Ishikawa (cell line): ENCODE results near the gene MAP7D1.

Experiments
- EP300 ChIP-seq: IDR thresholded peaks from 2 replicates; pipeline ENCODE4 v1.6.1; 2012; ENCODE audit warnings: borderline replicate concordance
- FOXM1 ChIP-seq: IDR thresholded peaks from 2 replicates; pipeline ENCODE4 v1.6.1; 2012; ENCODE audit warnings: low read depth, borderline replicate concordance
- MAX ChIP-seq: IDR thresholded peaks from 2 replicates; pipeline ENCODE4 v1.6.1; 2012
- NFIC ChIP-seq: IDR thresholded peaks from 2 replicates; pipeline ENCODE4 v1.6.1; 2012
- RAD21 ChIP-seq: IDR thresholded peaks from 2 replicates; pipeline ENCODE4 v1.6.1; 2012; ENCODE audit warnings: low read depth
- TAF1 ChIP-seq: IDR thresholded peaks from 2 replicates; pipeline ENCODE4 v1.6.1; 2012; ENCODE audit warnings: low read depth, mild to moderate bottlenecking
- TF ChIP-seq, protein P1 (sequence below): IDR thresholded peaks from 2 replicates; pipeline ENCODE4 v1.6.1; 2012; ENCODE audit warnings: low read depth, mild to moderate bottlenecking

DNA sequence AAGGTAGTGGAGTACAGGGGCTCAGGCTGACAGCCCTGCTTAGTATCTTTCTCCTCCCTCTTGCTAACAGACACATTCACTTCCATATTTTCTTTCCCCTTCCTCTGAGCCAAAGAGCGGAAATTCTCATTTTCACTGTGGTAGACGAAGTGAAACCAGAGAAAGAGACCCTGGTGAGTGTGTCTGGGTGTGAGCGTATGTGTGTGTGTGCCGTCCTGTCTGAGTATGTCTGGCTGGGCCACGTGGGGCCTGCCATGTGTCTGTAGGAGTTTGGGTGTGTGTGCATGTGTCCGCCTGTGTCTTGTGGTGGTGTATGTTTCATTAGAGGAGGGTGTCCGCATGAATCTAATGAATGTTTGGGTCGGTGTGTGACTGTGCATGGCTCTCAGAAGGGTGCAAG, 32.6 kb upstream of the MAP7D1 start:
- TF ChIP-seq, protein P1, sequence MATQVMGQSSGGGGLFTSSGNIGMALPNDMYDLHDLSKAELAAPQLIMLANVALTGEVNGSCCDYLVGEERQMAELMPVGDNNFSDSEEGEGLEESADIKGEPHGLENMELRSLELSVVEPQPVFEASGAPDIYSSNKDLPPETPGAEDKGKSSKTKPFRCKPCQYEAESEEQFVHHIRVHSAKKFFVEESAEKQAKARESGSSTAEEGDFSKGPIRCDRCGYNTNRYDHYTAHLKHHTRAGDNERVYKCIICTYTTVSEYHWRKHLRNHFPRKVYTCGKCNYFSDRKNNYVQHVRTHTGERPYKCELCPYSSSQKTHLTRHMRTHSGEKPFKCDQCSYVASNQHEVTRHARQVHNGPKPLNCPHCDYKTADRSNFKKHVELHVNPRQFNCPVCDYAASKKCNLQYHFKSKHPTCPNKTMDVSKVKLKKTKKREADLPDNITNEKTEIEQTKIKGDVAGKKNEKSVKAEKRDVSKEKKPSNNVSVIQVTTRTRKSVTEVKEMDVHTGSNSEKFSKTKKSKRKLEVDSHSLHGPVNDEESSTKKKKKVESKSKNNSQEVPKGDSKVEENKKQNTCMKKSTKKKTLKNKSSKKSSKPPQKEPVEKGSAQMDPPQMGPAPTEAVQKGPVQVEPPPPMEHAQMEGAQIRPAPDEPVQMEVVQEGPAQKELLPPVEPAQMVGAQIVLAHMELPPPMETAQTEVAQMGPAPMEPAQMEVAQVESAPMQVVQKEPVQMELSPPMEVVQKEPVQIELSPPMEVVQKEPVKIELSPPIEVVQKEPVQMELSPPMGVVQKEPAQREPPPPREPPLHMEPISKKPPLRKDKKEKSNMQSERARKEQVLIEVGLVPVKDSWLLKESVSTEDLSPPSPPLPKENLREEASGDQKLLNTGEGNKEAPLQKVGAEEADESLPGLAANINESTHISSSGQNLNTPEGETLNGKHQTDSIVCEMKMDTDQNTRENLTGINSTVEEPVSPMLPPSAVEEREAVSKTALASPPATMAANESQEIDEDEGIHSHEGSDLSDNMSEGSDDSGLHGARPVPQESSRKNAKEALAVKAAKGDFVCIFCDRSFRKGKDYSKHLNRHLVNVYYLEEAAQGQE, result no peak
- TF ChIP-seq RAD21 (no peak), NFIC (no peak), FOXM1 (no peak), MAX (no peak), EP300 (no peak), TAF1 (no peak)
